Spleen (tissue), 11 donors: ENCODE data around the gene DBNDD1. TPM values are rescaled to one million over a fixed set of nuclear protein-coding genes. Genes with fewer than 3 reads are reported as not detected.

ENCODE experiments used
- DNase-seq: peaks from one replicate; pipeline ENCODE4 v3.0.0-alpha.2; 2020
- H3K27ac ChIP-seq, 8 donors: fragments of 200-600 bp; sonication (generic) in 7 of 8; 1 replicate in 4 of 8; 2 replicates in 4 of 8; pipeline versions ENCODE4 v1.5.0 to v1.8.0; 2016 to 2021; ENCODE audit warnings: inconsistent platforms in 4 of 8, mild to moderate bottlenecking in 4 of 8, moderate library complexity in 1 of 8
- H3K27me3 ChIP-seq, 7 donors: fragments of 200-600 bp; sonication (generic) in 6 of 7; replicated peaks in 1 of 7; 1 replicate in 4 of 7; 2 replicates in 3 of 7; pipeline versions ENCODE4 v1.5.0 to v1.8.0; 2016 to 2021; ENCODE audit warnings: inconsistent platforms in 3 of 7, mild to moderate bottlenecking in 1 of 7
- H3K36me3 ChIP-seq, 6 donors: fragments of 200-600 bp; sonication (generic) in 5 of 6; 1 replicate in 4 of 6; 2 replicates in 2 of 6; pipeline versions ENCODE4 v1.5.0 to v1.8.0; 2016 to 2021; ENCODE audit warnings: inconsistent platforms in 2 of 6
- H3K4me1 ChIP-seq, 6 donors: fragments of 200-600 bp; sonication (generic) in 5 of 6; 1 replicate in 3 of 6; 2 replicates in 3 of 6; pipeline versions ENCODE4 v1.5.0 to v1.8.0; 2016 to 2021; ENCODE audit warnings: inconsistent platforms in 3 of 6
- H3K4me3 ChIP-seq, 8 donors: fragments of 200-600 bp; sonication (generic) in 7 of 8; 1 replicate in 4 of 8; 2 replicates in 4 of 8; pipeline versions ENCODE4 v1.5.0 to v1.8.0; 2016 to 2021; ENCODE audit warnings: inconsistent platforms in 4 of 8, mild to moderate bottlenecking in 4 of 8, moderate library complexity in 2 of 8
- H3K9me3 ChIP-seq, 8 donors: fragments of 200-600 bp; sonication (generic) in 7 of 8; 1 replicate in 4 of 8; 2 replicates in 4 of 8; pipeline versions ENCODE4 v1.5.0 to v1.8.0; 2016 to 2021; ENCODE audit warnings: inconsistent platforms in 4 of 8
- CTCF ChIP-seq, 11 experiments: fragments of 200-600 bp in 7 of 11; fragments of 450-650 bp in 4 of 11; sonication (generic) in 4 of 11; IDR thresholded peaks in 8 of 11; conservative IDR thresholded peaks in 3 of 11; 1 replicate in 7 of 11; 2 replicates in 4 of 11; pipeline versions ENCODE4 v1.4.0 to v1.8.0; 2016 to 2021; ENCODE audit warnings: antibody characterized with exemption in 11 of 11, inconsistent platforms in 4 of 11, mild to moderate bottlenecking in 1 of 11
- POLR2A ChIP-seq, 3 donors: fragments of 450-650 bp; IDR thresholded peaks; one replicate each; pipeline ENCODE4 v1.5.1; 2017; ENCODE audit warnings: antibody characterized with exemption in 3 of 3, mild to moderate bottlenecking in 1 of 3
- POLR2AphosphoS5 ChIP-seq, 3 donors: sonication (generic); formaldehyde crosslinking; IDR thresholded peaks; one replicate each; pipeline ENCODE4 v1.5.1; 2017; ENCODE audit warnings: antibody characterized with exemption in 3 of 3
- WGBS, 5 donors: extraction: QIAGEN DNeasy Blood & Tissue Kit in 3 of 5; methylation state at CpG; one replicate each; pipeline versions ENCODE4 v1.1.5 to v1.1.7; 2013 to 2018; 5-methylcytosine and 5-hydroxymethylcytosine counted together
- intact Hi-C: fragments of 100-400 bp; cut with DNase I; formaldehyde crosslinking; loops from one replicate; pipeline ENCODE4 v1.15.0; 2023; ENCODE audit warnings: low total_unique reads
- polyA plus RNA-seq, 3 donors: library from polyadenylated mRNA; stranded (reverse); fragments of 200-250 nt; gene quantifications; one replicate each; pipeline ENCODE4 v1.2.1, GENCODE V29; 2013
- total RNA-seq, 7 donors: library from RNA; depleted of rRNA in 3 of 7; stranded (reverse); fragments of >200 nt in 3 of 7; fragmentation: NEBNext Ultra II Directional in 4 of 7; extraction: Animal tissue kit (Norgen Biotek cat#: 25700) in 4 of 7; gene quantifications; one replicate each; pipeline versions ENCODE4 v1.1.0 to v1.2.1, GENCODE V29; 2016 to 2021
- donor health status: healthy with polysubstance abuse.
- donor health status: DM: no; HTN: no; CAD: no; lungs with moderate emphysema.
- donor health status: DM: no; HTN: no; CAD: no.
- donor health status: Bipolar disorder and iron deficiency.
- donor health status: healthy.
- donor health status: DM: no; HTN: no; CAD: no.
- donor health status: DM: yes; HTN: yes; CAD: no.

Gene DBNDD1
- total and polyA plus RNA-seq, 10 donors, result 0.66 to 3.7 (median 1.7) TPM

GRCh38 chr16:89955001-89955685, 64.1 kb downstream of the DBNDD1 start:
- Histone ChIP-seq H3K4me1 (peaks cover 19 to 90% (median 54%) of the 10 kb centered on the region in 6 donors), H3K36me3 (peaks cover 0 to 52% (median 10%) of the 10 kb centered on the region in 6 donors), H3K9me3 (no peaks in the 10 kb centered on the region), H3K4me3 (no peak overlapping the region), H3K27me3 (no peaks in the 10 kb centered on the region), H3K27ac (peak overlapping the region in 1 of 8 donors; percentile 91)
- 81 to 92% (median 86%) methylated on average over 15 of the region's 15 CpGs for WGBS, 5 donors
- intact Hi-C loops, result no loop called here
- DNase-seq, result no peak
- TF ChIP-seq POLR2A (IDR thresholded peaks at IDR 0.05) (no peak), POLR2AphosphoS5 (IDR thresholded peaks at IDR 0.05) (no peak), CTCF (IDR thresholded peaks at IDR 0.05 in 8 of 11, conservative IDR thresholded peaks at IDR 0.05 in 3 of 11) (no peak)

Other genes with a start within 250 kb of the DBNDD1 start
- gene FANCA, start 202.8 kb downstream of the DBNDD1 start, total RNA-seq, result 10 to 100 TPM; 15.7 to 28.9 (median 18.0) TPM
- 10 to 100 TPM; 11.5 to 15.3 (median 14.5) TPM for gene FANCA, start 202.8 kb downstream of the DBNDD1 start, polyA plus RNA-seq
- gene SPIRE2, start 191.0 kb downstream of the DBNDD1 start, total RNA-seq, result 1 to 10 TPM; 1.2 to 3.2 (median 2.8) TPM
- gene SPIRE2, start 191.0 kb downstream of the DBNDD1 start, polyA plus RNA-seq, result 1 to 10 TPM in 1 of 3 donors, under 1 TPM in 2; 0.80 to 1.3 (median 0.98) TPM
- gene TCF25, start 145.9 kb downstream of the DBNDD1 start, total RNA-seq, result 100 to 1,000 TPM; 145 to 305 (median 233) TPM
- gene TCF25, start 145.9 kb downstream of the DBNDD1 start, polyA plus RNA-seq, result 100 to 1,000 TPM; 113 to 412 (median 334) TPM
- gene MC1R, start 100.6 kb downstream of the DBNDD1 start, total RNA-seq, result 10 to 100 TPM in 1 of 7 donors, 1 to 10 TPM in 6; 3.0 to 12.5 (median 7.8) TPM
- 1 to 10 TPM; 2.4 to 3.2 (median 2.6) TPM for gene MC1R, start 100.6 kb downstream of the DBNDD1 start, polyA plus RNA-seq
- 1 to 10 TPM in 3 of 7 donors, under 1 TPM in 2, not detected in 2; 0.43 to 2.4 (median 1.4) TPM for gene TUBB3, start 96.1 kb downstream of the DBNDD1 start, total RNA-seq
- 1 to 10 TPM in 1 of 3 donors, under 1 TPM in 2; 0.41 to 4.3 (median 0.80) TPM for gene TUBB3, start 96.1 kb downstream of the DBNDD1 start, polyA plus RNA-seq
- gene DEF8, start 70.7 kb downstream of the DBNDD1 start, total RNA-seq, result 100 to 1,000 TPM in 1 of 7 donors, 10 to 100 TPM in 6; 55.3 to 104 (median 72.4) TPM
- gene DEF8, start 70.7 kb downstream of the DBNDD1 start, polyA plus RNA-seq, result 10 to 100 TPM; 25.7 to 38.0 (median 33.8) TPM
- not detected for gene PRDM7, start 57.9 kb upstream of the DBNDD1 start, total RNA-seq
- gene PRDM7, start 57.9 kb upstream of the DBNDD1 start, polyA plus RNA-seq, result not detected